Amniotic epithelial cell (primary cell): Measurements from ENCODE around the gene METTL1.
A peak's percentile ranks its signal among the peaks of the same experiment; 100 is the strongest.

Experiments used
- DNase-seq: peaks from one replicate; pipeline ENCODE4 v3.0.0-alpha.2; 2010; ENCODE audit warnings: low read depth

METTL1 gene

GRCh38 chr12:57737467-57738460, 34.1 kb downstream of the METTL1 start:
- DNase-seq, result no peak

- DNase-seq, result no peak
Measured at GRCh38 chr12:57736741-57737466, 35.0 kb downstream of the METTL1 start.

GRCh38 chr12:57735952-57736740, 35.8 kb downstream of the METTL1 start:
- peak; percentile 35 for DNase-seq

GRCh38 chr12:57735198-57735855, 36.6 kb downstream of the METTL1 start:
- no peak for DNase-seq

DNA sequence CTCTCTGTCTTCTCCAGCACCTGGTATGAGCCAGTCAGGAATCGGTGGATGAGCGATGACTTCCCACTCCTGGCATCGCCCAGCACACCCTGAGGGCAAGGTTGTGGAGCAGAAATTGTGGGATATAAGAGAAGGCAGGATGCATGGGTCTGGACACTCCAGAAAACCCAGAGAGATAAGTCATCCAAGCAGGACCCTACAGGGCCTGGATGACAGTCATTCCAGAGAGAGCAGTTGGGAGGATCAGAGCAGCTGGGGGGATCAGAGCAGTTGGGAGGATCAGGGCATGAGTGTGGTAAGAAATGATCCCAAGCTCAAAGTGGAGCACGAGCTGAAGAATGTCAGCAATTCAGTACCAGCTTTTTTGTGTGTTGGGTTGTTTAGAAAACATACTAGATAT, 37.3 kb downstream of the METTL1 start:
- no peak for DNase-seq

GRCh38 chr12:57733928-57734327, 38.0 kb downstream of the METTL1 start:
- DNase-seq, result no peak

GRCh38 chr12:57732726-57733593, 38.9 kb downstream of the METTL1 start:
- no peak for DNase-seq

- DNase-seq, result no peak
Measured at GRCh38 chr12:57732270-57732669, 39.6 kb downstream of the METTL1 start.

DNA sequence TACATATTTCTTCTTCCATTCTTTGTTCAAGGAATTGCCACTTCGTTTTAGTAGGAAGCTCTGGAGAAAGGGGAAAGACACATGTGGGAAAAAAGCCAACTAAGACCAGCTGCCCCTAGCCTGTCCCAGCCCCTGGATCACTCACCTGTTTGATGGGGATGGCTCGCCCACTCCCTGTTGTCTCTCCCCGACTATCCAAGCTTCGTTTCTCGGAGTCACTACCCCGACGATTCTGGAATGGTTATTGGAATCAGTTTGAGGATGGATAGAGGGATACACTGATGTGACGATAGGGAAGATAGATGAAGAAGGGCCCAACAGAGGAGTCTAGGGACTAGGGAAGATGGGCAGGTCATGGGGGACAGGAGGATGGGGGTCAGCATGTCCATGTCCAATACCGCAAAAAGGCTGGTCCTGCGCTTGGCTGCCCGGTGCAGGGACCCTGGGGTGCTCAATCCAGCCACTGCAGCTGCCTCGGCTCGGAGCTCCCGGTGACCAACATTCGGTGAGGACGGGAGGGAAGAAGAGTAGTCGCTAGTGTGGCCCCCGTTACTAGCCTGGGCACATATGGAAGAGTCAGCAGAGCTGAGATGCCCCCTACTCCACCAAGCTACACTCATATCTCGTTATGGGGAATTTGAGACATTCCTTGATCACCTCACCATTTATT, 40.4 kb downstream of the METTL1 start:
- no peak for DNase-seq

DNA sequence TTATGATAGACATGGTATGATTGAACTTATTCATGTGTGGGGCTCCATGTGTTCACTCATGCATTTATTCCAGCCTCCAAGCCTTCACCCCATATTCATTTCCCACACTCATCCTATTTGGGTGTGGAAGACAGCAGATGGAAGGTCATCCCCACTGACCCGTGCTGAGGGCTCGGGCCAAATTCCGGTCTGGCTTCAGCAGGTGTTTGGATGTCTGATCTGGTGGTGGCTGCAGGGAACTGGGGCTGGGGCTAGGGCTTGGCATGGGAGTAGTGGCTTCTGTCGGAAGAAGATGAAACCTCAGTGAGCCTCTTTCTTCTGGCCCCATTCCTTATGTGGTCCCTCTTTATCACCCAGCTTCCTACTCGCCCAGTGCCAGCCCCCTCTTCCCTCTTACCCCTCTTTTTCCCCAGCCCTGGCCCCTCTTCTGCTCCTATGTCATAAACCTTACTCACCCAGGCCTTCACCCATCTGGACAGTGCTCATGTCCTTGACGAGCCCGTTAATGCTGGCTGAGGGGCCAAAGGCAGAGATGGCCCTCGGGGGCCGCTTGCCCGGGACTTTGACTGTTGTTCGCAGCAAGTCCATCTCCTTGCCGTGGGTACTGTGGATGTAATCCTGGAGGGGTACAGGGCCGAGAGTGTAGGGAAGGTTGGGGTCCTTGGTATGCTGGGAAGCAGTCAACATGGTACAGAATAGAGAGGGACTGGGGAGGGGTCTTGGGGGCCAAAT, 41.4 kb downstream of the METTL1 start:
- no peak for DNase-seq

- no peak for DNase-seq
Measured at GRCh38 chr12:57729321-57729844, 42.5 kb downstream of the METTL1 start.

DNA sequence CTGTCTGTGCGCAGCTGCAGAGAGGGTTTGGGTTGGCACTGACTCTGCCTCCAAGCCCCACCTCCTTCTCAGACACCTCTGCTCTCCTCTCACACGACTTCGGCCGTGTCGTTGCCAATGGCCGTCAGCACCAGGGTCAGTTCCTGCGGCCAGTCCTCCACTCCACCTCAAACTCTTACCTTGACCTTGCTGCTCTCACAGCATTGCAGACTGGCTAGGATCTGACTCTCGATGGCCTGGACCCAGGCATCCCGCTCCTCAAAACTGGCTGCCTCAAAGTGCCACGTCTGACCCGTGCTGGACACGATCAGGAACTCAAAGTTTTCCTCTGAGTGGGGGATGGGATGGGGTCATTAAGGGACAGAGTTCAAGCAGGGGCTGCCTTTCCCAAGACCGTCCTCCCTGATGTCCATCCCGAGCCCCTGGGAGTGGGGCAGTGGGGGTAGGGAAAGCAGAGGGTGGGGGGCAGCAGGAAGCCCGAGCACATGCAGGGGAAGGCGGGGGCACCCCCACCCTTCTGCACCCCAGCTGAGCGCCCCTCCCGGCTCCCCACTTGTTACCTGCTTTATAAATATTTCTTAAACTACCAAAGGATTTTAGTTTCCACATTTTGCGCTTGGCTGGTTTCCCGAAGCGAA, 44.0 kb downstream of the METTL1 start:
- DNase-seq, result no peak

DNA sequence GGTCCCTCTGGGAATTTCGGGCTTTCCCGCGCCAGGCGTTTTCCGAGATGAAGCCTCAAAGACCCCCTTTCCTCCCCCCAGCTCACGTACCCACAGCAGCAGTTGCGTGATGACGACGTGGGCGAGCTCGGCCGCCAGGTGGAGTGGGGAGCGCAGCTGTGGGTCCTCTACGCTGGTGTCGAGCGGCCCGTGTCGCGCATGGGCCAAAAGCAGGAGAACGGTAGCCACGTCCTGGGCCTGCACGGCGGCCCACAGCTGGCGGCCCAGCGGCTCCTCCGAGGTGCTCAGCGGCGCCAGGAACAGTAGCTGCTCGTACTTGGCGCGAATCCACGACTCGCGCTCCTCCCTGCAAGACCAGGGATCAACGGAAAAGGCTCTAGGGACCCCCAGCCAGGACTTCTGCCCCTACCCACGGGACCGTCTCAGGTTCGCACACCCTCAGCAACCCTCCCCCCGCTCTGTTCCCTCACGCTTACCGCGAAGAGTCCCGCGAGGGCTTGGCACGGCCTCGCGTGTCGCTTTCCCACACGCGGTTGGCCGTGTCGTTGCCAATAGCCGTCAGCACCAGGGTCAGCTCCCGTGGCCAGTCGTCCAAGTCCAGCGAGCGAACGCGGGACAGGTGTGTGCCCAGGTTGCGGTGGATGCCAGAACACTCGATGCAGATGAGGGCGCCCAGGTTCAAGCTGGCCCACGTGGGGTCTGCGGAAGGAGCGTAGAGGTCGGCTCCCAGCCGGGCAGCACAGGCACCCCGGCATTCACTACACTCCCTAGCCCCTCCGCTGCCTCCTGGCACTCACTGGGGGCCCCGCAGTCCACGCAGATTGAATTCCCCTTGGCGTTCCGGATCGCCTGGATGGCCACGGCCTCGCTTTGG, 44.8 kb downstream of the METTL1 start:
- DNase-seq, result peak; percentile 36

- peak; percentile 56 for DNase-seq
Measured at GRCh38 chr12:57726151-57726883, 45.6 kb downstream of the METTL1 start.

- DNase-seq, result no peak
Measured at GRCh38 chr12:57725851-57726150, 46.1 kb downstream of the METTL1 start.

DNA sequence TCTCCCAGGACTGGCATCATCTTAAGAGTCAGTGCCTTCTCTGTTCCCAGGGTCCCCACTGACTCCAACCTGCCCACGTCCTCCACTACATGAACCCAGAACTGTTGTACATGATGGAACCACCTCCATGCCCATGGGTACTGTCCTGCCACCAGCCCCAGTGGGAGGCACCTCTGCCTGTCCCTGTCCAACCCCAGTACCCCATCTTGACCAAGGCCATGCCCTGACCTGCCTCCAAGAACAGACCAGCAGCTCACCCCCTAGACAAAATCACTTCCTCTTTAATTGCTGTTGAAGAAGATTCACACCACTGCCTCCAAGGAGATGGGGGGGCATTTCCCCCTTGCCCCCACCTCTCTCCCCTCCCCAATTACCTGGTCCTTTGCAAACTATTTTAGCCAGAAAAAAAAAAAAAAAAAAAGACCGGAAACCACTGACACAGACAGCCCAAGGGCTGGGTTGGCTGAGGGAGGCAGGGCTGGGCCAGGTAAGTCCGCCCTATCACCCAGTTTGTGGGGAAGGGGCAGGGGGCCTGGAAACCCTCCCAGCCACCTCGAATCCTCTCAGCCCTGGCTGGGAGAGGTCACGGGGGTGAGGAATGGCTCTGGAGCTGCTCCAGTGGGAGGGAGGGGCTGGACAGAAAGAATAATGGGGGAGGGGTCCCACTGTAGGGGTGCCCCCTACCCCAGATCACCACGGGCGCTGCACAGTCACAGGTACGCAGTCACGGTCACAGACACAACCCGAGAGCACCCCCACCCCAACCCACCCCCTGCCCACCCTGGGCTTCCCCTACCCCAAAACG, 46.8 kb downstream of the METTL1 start:
- no peak for DNase-seq
